HEK293T (cell line): ENCODE results near the gene CCIN.

Source experiments
- ELF4 ChIP-seq: fragments of 450-650 bp; IDR thresholded peaks from 2 replicates; pipeline ENCODE4 v1.6.1; 2017; ENCODE audit warnings: antibody characterized with exemption
- FOXM1 ChIP-seq: fragments of 450-650 bp; IDR thresholded peaks from 2 replicates; pipeline ENCODE4 v1.6.1; 2017; ENCODE audit warnings: mild to moderate bottlenecking, borderline replicate concordance
- LEF1 ChIP-seq: fragments of 450-650 bp; IDR thresholded peaks from 2 replicates; pipeline ENCODE4 v1.6.1; 2017; ENCODE audit warnings: mild to moderate bottlenecking, borderline replicate concordance
- NFRKB ChIP-seq: fragments of 450-650 bp; IDR thresholded peaks from 2 replicates; pipeline ENCODE4 v1.6.1; 2016; ENCODE audit warnings: mild to moderate bottlenecking, moderate library complexity
- PKNOX1 ChIP-seq: fragments of 450-650 bp; IDR thresholded peaks from 2 replicates; pipeline ENCODE4 v1.6.1; 2016
- SP1 ChIP-seq: fragments of 450-650 bp; IDR thresholded peaks from 2 replicates; pipeline ENCODE4 v1.6.1; 2017

GRCh38 chr9:36218411-36218901, 49.3 kb downstream of the CCIN start:
- TF ChIP-seq ELF4 (no peak), SP1 (no peak), NFRKB (no peak), FOXM1 (no peak), LEF1 (no peak), PKNOX1 (no peak)
